SK-N-SH treated with all-trans-retinoic acid at 6 μM for 48 hours (cell line): Measurements from ENCODE around the gene CCN5.

Source experiments
- CREB5 ChIP-seq: fragments of 250-450 bp; sonication (Bioruptor Pico); IDR thresholded peaks from 2 replicates; pipeline ENCODE4 v1.5.1; 2020; ENCODE audit warnings: low read depth, mild to moderate bottlenecking, moderate library complexity
- ESRRG ChIP-seq: fragments of 250-450 bp; sonication (Bioruptor Pico); IDR thresholded peaks from 2 replicates; pipeline ENCODE4 v1.6.1; 2021; ENCODE audit warnings: mild to moderate bottlenecking
- ISL1 ChIP-seq: fragments of 250-450 bp; sonication (Bioruptor Pico); IDR thresholded peaks from 2 replicates; pipeline ENCODE4 v2.1.2; 2022; ENCODE audit warnings: mild to moderate bottlenecking, moderate library complexity
- SNAI2 ChIP-seq: fragments of 250-450 bp; sonication (Bioruptor Pico); IDR thresholded peaks from 2 replicates; pipeline ENCODE4 v1.5.0; 2020; ENCODE audit warnings: mild to moderate bottlenecking, moderate library complexity
- TOX ChIP-seq: fragments of 250-450 bp; sonication (Bioruptor Pico); IDR thresholded peaks from 2 replicates; pipeline ENCODE4 v1.8.0; 2021; ENCODE audit warnings: mild to moderate bottlenecking, moderate library complexity, borderline replicate concordance
- ZFP30 ChIP-seq: fragments of 450-650 bp; formaldehyde crosslinking; IDR thresholded peaks from 2 replicates; pipeline ENCODE4 v1.5.0; 2022; ENCODE audit warnings: mild to moderate bottlenecking, moderate library complexity
- ZNF70 ChIP-seq: fragments of 450-650 bp; formaldehyde crosslinking; IDR thresholded peaks from 2 replicates; pipeline ENCODE4 v1.5.0; 2020; ENCODE audit warnings: mild to moderate bottlenecking, moderate library complexity
- ZNF8 ChIP-seq: fragments of 450-650 bp; formaldehyde crosslinking; IDR thresholded peaks from 2 replicates; pipeline ENCODE4 v1.5.0; 2020; ENCODE audit warnings: mild to moderate bottlenecking, moderate library complexity

- TF ChIP-seq ESRRG (CRISPR knock-in tag), result no peak
- no peak for TF ChIP-seq CREB5 (CRISPR knock-in tag)
- TF ChIP-seq SNAI2 (CRISPR knock-in tag), result no peak
- no peak for TF ChIP-seq ZNF70 (CRISPR knock-in tag)
- no peak for TF ChIP-seq ISL1
- no peak for TF ChIP-seq ZNF8 (CRISPR knock-in tag)
- TF ChIP-seq ZFP30 (CRISPR knock-in tag), result no peak
- no peak for TF ChIP-seq TOX
These were observed 21.2 kb downstream of the CCN5 start for GRCh38 chr20:44736170-44737021.
